Subcutaneous abdominal adipose tissue (tissue), 5 donors: ENCODE results near the gene PPP3CA.
A peak's percentile ranks its signal among the peaks of the same experiment; 100 is the strongest.

Source experiments
- H3K27ac ChIP-seq: one replicate; pipeline ENCODE4 v1.7.0; 2013; ENCODE audit warnings: low read depth, mild to moderate bottlenecking, inconsistent platforms, low read length, moderate library complexity
- H3K27me3 ChIP-seq, 5 donors: one replicate each; pipeline ENCODE4 v1.7.0; 2013; ENCODE audit warnings: low read length in 5 of 5, inconsistent platforms in 1 of 5; ENCODE audit not compliant: control insufficient read depth in 5 of 5, insufficient read depth in 4 of 5
- H3K36me3 ChIP-seq, 5 donors: one replicate each; pipeline ENCODE4 v1.7.0; 2013; ENCODE audit warnings: low read length in 5 of 5; ENCODE audit not compliant: control insufficient read depth in 5 of 5, insufficient read depth in 5 of 5
- H3K4me1 ChIP-seq, 5 donors: one replicate each; pipeline ENCODE4 v1.7.0; 2013; ENCODE audit warnings: low read length in 5 of 5, mild to moderate bottlenecking in 3 of 5, moderate library complexity in 1 of 5; ENCODE audit not compliant: control insufficient read depth in 5 of 5, insufficient read depth in 5 of 5
- H3K4me3 ChIP-seq, 5 donors: one replicate each; pipeline ENCODE4 v1.7.0; 2013; ENCODE audit warnings: low read length in 5 of 5, low read depth in 1 of 5
- H3K9ac ChIP-seq, 5 donors: one replicate each; pipeline ENCODE4 v1.7.0; 2013; ENCODE audit warnings: low read length in 5 of 5, mild to moderate bottlenecking in 4 of 5, moderate library complexity in 3 of 5
- H3K9me3 ChIP-seq, 5 donors: one replicate each; pipeline ENCODE4 v1.7.0; 2013; ENCODE audit warnings: low read length in 5 of 5; ENCODE audit not compliant: control insufficient read depth in 5 of 5
- donor health status: healthy.
- donor health status: healthy.
- donor health status: healthy.
- donor health status: healthy.
- donor health status: healthy.

PPP3CA gene

DNA sequence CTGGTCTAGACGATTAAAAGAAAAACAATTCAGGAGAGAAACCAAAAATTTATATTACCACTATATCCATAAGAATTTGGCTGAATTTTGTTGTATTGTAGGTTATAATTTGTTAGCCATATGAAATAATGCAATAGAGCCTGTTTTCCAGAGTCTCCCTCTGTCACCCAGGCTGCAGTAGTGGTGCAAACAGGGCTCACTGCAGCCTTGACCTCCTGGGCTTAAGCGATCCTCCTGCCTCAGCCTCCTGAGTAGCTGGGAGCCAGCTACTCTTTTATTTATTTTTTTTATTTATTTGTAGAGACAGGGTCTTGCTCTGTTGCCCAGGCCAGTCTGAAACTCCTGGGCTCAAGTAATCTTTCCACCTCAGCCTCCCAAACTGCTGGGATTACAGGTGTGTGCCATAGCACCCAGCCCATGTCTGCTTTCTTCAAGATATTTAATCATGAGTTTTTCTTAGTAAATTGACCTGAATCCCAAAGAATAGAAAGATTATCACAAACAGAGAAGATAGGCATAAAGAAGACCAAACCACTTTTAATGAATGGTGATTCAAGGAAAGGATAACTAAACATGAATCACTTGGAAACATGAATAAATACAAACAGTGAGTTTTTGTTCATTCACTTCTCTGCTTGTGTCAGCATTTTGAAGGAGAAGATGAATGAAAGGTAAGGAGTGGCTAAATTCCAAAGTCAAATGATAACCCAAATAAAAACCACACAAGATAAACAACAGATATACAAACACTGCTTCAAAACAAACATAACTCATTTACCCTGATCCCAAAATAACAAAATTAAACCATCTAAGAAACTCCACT is 82.1 kb downstream of the PPP3CA start:
- no peaks in the 10 kb centered on the region for H3K9me3 ChIP-seq
- no peaks in the 10 kb centered on the region for H3K36me3 ChIP-seq
- H3K27ac ChIP-seq: no peak overlapping the region
- no peak overlapping the region for H3K9ac ChIP-seq
- H3K27me3 ChIP-seq: no peaks in the 10 kb centered on the region
- H3K4me1 ChIP-seq: peaks cover 0 to 9% (median 4%) of the 10 kb centered on the region in 5 donors
- no peak overlapping the region for H3K4me3 ChIP-seq

DNA sequence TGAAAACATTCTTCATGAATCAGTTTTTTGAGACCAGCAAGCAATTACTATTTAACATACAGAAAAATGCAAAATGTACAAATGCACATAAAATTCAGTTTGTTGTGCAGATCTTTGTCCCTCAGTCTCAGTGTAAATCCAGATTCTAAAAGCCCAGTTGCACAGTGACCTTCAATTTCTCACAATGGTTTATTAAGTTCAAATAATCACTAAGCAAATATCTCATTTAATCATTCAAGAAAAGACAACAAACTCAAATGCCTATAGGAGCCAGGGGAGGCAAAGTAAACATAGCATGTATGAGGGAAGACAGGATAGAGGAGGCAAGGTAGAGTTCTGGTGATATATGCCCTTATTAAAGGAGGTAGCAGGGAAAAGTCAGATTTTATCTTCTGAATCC is 82.8 kb downstream of the PPP3CA start:
- Histone ChIP-seq H3K4me1 (peaks cover 0 to 15% (median 9%) of the 10 kb centered on the region in 5 donors), H3K9me3 (no peaks in the 10 kb centered on the region), H3K27ac (no peak overlapping the region), H3K4me3 (no peak overlapping the region), H3K27me3 (no peaks in the 10 kb centered on the region), H3K36me3 (no peaks in the 10 kb centered on the region), H3K9ac (no peak overlapping the region)

DNA sequence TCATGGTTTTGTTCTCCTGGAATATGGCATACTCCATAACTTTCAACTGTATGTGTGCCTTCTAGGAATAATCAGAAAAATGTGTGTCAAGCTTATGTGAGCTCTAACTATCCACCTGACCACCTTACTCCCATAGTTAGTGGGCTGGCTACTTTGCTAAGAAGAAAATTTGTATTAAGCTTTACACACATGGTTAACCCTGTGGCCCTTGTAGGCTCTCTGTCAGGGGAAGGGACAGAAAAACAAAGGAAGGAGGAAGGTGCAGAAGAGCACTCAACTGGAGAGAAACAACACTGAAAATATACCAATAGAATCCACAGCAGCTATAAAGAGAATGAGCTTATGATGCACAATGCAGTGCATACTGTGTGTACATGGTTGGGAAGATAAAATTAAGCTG is 84.6 kb downstream of the PPP3CA start:
- Histone ChIP-seq H3K27ac (no peak overlapping the region), H3K4me1 (peaks cover 0 to 21% (median 9%) of the 10 kb centered on the region in 5 donors), H3K27me3 (no peaks in the 10 kb centered on the region), H3K4me3 (no peak overlapping the region), H3K36me3 (no peaks in the 10 kb centered on the region), H3K9me3 (no peaks in the 10 kb centered on the region), H3K9ac (no peak overlapping the region)

DNA sequence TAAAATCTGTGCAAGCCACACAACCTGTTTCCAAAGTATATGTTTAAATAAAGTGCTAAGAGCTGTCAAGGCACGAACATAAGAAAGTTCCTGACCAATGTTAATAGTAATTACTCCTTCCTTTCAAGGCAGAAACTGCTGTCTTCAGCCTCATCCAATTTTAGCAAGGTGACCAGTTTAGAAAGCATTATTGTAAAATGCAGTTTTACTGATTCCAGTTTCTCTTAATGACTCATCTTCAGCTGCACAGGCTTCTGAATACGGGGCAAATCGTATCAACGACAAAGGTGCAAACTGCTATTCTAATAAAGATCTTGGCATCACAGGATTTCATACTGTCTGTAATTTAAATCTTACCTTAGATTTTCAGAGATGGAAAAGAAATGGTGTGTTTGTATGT is 87.5 kb downstream of the PPP3CA start:
- H3K27ac ChIP-seq: no peak overlapping the region
- peak overlapping the region in 1 of 5 donors; percentile 24 for H3K4me3 ChIP-seq
- H3K36me3 ChIP-seq: no peaks in the 10 kb centered on the region
- H3K9ac ChIP-seq: peak overlapping the region in 1 of 5 donors; percentile 3
- no peaks in the 10 kb centered on the region for H3K9me3 ChIP-seq
- H3K27me3 ChIP-seq: no peaks in the 10 kb centered on the region
- H3K4me1 ChIP-seq: peaks cover 0 to 24% (median 9%) of the 10 kb centered on the region in 5 donors

DNA sequence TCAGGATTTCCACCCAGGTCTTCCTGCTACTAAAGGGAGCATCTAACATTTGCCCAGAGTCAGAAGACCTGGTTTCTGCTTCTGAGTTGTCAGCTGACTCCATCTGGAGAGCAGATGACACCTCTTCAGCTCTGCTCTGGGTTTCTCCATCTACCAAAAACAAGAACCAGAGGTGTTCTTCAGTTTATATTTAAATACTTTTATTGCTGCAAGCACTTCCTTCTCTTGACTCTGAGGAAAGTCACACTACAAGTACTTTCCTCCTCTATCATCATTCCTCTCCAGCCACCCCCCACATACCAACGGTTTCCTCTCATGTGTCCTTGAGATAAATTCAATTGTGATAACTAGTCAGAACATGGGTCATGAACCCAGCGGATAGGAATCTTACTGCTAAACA is 88.4 kb downstream of the PPP3CA start:
- H3K27me3 ChIP-seq: no peaks in the 10 kb centered on the region
- no peak overlapping the region for H3K27ac ChIP-seq
- no peaks in the 10 kb centered on the region for H3K9me3 ChIP-seq
- peaks cover 0 to 24% (median 9%) of the 10 kb centered on the region in 5 donors for H3K4me1 ChIP-seq
- no peaks in the 10 kb centered on the region for H3K36me3 ChIP-seq
- no peak overlapping the region for H3K9ac ChIP-seq
- H3K4me3 ChIP-seq: no peak overlapping the region

DNA sequence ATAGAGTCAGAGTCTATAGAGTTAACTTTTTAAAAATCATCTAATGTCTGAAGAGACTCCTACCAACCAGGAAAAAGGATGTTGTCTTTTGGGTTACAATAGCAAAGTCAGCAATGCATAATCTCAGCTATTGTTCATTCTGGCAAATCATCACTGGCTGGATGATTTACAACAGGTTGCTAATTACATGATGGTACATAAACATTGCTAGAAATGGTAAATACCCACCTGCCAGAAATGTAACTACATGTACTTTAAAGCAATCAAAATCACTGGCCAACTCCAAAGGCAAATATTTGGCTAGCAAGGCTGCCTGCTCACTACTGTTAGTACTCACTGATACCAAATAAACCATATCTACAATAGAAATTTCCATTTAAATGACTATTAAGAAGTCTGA is 91.1 kb downstream of the PPP3CA start:
- H3K36me3 ChIP-seq: no peaks in the 10 kb centered on the region
- H3K9me3 ChIP-seq: no peaks in the 10 kb centered on the region
- no peak overlapping the region for H3K27ac ChIP-seq
- H3K27me3 ChIP-seq: no peaks in the 10 kb centered on the region
- H3K9ac ChIP-seq: no peak overlapping the region
- peaks cover 0 to 35% (median 20%) of the 10 kb centered on the region in 5 donors for H3K4me1 ChIP-seq
- H3K4me3 ChIP-seq: no peak overlapping the region

DNA sequence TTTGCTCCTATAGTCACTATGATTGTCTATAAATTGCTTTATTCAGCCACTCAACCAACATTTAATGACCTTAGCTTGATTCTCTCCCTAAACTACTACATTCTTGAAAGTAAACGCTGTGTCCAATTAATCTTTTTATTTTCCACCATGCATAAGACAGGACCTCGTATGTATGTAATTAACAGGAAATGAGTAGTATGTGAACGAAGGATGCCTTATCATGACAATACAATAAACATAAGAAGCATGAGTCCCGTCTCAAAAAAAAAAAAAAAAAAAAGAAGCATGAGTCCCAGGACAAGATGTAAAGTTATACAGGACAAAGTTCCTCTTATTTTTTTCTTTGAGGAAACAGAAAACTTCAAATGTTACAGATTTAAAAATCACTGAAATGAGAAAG is 92.5 kb downstream of the PPP3CA start:
- Histone ChIP-seq H3K9ac (no peak overlapping the region), H3K4me1 (peaks cover 0 to 25% (median 13%) of the 10 kb centered on the region in 5 donors), H3K27me3 (no peaks in the 10 kb centered on the region), H3K27ac (no peak overlapping the region), H3K36me3 (no peaks in the 10 kb centered on the region), H3K4me3 (no peak overlapping the region), H3K9me3 (no peaks in the 10 kb centered on the region)

DNA sequence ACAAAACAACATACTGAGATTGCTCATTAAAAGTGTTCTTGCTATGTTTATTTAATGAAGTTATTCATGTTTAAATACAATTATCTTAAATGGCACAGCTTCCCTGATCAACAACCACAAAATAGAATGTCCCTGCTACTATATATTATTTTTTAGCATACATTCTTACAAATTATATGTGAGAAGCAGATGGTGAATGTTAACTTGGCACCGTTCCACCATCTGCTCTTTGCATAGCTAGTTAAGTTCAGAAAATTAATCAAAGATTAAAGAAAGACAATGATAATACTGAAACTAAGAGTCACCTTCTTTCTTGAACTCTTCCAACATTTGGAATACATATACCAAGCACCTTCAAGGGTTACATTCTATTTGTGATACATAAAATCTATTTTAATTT is 94.2 kb downstream of the PPP3CA start:
- H3K27me3 ChIP-seq: no peaks in the 10 kb centered on the region
- no peaks in the 10 kb centered on the region for H3K36me3 ChIP-seq
- no peak overlapping the region for H3K9ac ChIP-seq
- H3K4me1 ChIP-seq: peaks cover 0 to 20% (median 11%) of the 10 kb centered on the region in 5 donors
- no peak overlapping the region for H3K27ac ChIP-seq
- no peaks in the 10 kb centered on the region for H3K9me3 ChIP-seq
- no peak overlapping the region for H3K4me3 ChIP-seq

DNA sequence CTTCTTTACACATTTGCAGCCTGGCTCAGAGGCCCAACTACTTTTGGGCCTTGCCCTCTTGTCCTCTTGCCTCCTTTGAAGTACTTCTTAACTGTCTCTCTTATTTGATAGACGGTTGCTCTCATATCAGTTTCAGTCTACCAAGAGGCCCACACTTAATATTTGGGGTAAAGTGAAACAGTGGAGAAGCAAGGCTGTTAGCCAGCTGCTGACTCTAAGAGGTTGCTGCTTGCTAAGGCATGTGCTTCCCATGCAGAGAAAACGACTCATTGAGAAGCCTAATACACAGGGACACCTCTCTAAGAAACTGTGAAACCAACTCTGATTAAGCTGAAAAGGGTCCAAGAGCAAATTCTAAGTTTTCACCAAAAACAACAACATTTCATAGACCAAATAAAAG is 94.6 kb downstream of the PPP3CA start:
- no peak overlapping the region for H3K4me3 ChIP-seq
- peaks cover 0 to 20% (median 11%) of the 10 kb centered on the region in 5 donors for H3K4me1 ChIP-seq
- H3K36me3 ChIP-seq: no peaks in the 10 kb centered on the region
- H3K9ac ChIP-seq: no peak overlapping the region
- H3K27me3 ChIP-seq: no peaks in the 10 kb centered on the region
- H3K27ac ChIP-seq: no peak overlapping the region
- no peaks in the 10 kb centered on the region for H3K9me3 ChIP-seq

DNA sequence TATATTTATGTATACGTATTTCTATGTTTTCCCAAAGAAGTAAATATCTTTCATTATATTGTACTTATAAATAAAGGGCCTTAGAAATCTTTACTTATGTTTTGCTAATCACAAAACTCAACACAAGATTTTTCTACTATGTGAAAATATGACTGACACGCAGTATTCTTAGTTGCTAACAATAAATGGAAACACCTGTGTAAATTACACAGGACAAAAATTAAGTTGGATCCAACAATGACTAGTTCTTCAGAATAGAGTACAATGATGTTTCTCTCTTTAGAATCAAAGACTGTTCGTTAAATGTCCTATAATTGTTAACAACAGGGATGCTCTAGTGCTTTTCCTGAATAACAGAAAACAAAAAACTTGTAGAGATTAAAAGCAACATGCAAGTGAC is 96.1 kb downstream of the PPP3CA start:
- no peak overlapping the region for H3K27ac ChIP-seq
- H3K4me3 ChIP-seq: no peak overlapping the region

More for the DNA sequence above, 96.1 kb downstream of the PPP3CA start:
- no peaks in the 10 kb centered on the region for H3K27me3 ChIP-seq
- no peak overlapping the region for H3K9ac ChIP-seq
- H3K4me1 ChIP-seq: peaks cover 0 to 19% (median 11%) of the 10 kb centered on the region in 5 donors
- H3K36me3 ChIP-seq: no peaks in the 10 kb centered on the region
- no peaks in the 10 kb centered on the region for H3K9me3 ChIP-seq
